ENCODE measurements around the gene FARP1. TPM values are rescaled to one million over a fixed set of nuclear protein-coding genes. Genes with fewer than 3 reads are reported as not detected.

Gene FARP1
- total RNA-seq, 1 donor from 2014 or later = 357 TPM

- no peaks in the 10 kb centered on the region for H3K27me3 Mint-ChIP-seq (ENCODE audit: unreplicated experiment)
- no peak overlapping the region for H3K4me3 Mint-ChIP-seq (ENCODE audit: unreplicated experiment)
- no peak for DNase-seq (ENCODE audit: extremely low spot score, unreplicated experiment)
- peaks cover 84% of the 10 kb centered on the region for H3K36me3 Mint-ChIP-seq (ENCODE audit: unreplicated experiment)
- TF ChIP-seq, protein P1, sequence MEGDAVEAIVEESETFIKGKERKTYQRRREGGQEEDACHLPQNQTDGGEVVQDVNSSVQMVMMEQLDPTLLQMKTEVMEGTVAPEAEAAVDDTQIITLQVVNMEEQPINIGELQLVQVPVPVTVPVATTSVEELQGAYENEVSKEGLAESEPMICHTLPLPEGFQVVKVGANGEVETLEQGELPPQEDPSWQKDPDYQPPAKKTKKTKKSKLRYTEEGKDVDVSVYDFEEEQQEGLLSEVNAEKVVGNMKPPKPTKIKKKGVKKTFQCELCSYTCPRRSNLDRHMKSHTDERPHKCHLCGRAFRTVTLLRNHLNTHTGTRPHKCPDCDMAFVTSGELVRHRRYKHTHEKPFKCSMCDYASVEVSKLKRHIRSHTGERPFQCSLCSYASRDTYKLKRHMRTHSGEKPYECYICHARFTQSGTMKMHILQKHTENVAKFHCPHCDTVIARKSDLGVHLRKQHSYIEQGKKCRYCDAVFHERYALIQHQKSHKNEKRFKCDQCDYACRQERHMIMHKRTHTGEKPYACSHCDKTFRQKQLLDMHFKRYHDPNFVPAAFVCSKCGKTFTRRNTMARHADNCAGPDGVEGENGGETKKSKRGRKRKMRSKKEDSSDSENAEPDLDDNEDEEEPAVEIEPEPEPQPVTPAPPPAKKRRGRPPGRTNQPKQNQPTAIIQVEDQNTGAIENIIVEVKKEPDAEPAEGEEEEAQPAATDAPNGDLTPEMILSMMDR (IDR thresholded peaks at IDR 0.05) = no peak
- peaks cover 25% of the 10 kb centered on the region for H3K4me1 Mint-ChIP-seq (ENCODE audit: unreplicated experiment)
- H3K9me3 Mint-ChIP-seq (ENCODE audit: unreplicated experiment) = no peaks in the 10 kb centered on the region
- H3K27ac Mint-ChIP-seq (ENCODE audit: unreplicated experiment) = no peak overlapping the region
Measured at GRCh38 chr13:98386637-98387036, 243.7 kb downstream of the FARP1 start.

- Mint-ChIP-seq H3K27ac (ENCODE audit: unreplicated experiment) (no peak overlapping the region), H3K4me1 (ENCODE audit: unreplicated experiment) (peaks cover 19% of the 10 kb centered on the region), H3K9me3 (ENCODE audit: unreplicated experiment) (no peaks in the 10 kb centered on the region), H3K27me3 (ENCODE audit: unreplicated experiment) (no peaks in the 10 kb centered on the region), H3K4me3 (ENCODE audit: unreplicated experiment) (no peak overlapping the region), H3K36me3 (ENCODE audit: unreplicated experiment) (peaks cover 78% of the 10 kb centered on the region)
- no peak for DNase-seq (ENCODE audit: extremely low spot score, unreplicated experiment)
- TF ChIP-seq, protein P1 (IDR thresholded peaks at IDR 0.05) = no peak
Measured at GRCh38 chr13:98389319-98389718, 246.4 kb downstream of the FARP1 start.

DNA sequence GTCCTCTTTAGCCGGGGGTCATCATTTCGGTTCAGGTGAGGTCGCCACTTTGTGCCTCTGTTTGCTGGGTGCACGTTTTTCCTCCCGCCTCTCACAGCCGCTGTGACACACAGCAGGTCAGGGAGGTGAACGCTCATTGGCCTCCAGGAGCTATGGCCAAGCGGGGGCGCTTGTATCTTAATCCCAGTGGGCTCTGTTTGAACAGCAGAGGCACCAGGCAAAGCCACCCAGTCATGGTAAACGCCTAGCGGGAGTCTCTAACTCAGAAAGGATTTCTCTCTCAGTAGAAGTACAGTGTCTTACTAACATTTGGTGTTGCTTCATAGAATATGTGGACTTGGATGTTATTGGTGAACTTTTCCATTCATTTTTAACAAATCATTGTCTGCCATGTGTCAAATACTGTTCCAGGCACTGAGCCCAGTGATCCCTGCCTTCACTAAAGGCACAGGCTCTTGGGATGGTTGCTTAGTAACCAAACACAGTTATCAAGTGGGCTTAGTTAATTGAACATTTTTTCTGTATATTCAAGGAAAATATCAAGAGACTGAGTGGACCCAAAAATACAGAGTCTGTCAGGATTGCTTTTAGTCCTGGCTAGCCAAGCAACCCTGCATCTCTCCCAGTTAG lies 247.3 kb downstream of the FARP1 start:
- peaks cover 74% of the 10 kb centered on the region for H3K36me3 Mint-ChIP-seq (ENCODE audit: unreplicated experiment)
- TF ChIP-seq, protein P1 (IDR thresholded peaks at IDR 0.05) = no peak
- peaks cover 10% of the 10 kb centered on the region for H3K4me1 Mint-ChIP-seq (ENCODE audit: unreplicated experiment)
- no peak overlapping the region for H3K4me3 Mint-ChIP-seq (ENCODE audit: unreplicated experiment)
- no peaks in the 10 kb centered on the region for H3K27me3 Mint-ChIP-seq (ENCODE audit: unreplicated experiment)
- no peaks in the 10 kb centered on the region for H3K9me3 Mint-ChIP-seq (ENCODE audit: unreplicated experiment)
- H3K27ac Mint-ChIP-seq (ENCODE audit: unreplicated experiment) = no peak overlapping the region
- no peak for DNase-seq (ENCODE audit: extremely low spot score, unreplicated experiment)

DNA sequence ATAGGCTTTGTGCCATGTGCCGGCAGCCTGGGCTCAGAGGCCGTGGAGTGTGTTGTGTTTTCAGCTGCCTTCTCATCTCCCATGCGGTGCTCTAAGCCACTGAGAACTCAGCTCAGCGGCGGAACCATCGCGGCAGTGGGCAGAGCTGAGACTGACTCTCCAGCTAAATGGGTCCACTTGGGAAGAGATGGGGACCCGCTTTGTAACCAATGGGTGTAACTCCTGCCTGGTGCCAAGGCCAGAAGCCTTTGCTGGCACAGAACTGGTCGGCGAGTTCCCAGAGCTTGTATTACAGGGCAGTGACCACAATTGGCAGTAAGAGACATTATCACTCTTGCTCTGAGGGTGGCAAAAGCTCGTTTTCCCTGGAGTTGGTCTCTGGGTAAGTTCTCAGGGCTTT lies 251.0 kb downstream of the FARP1 start:
- no peak overlapping the region for H3K4me3 Mint-ChIP-seq (ENCODE audit: unreplicated experiment)
- no peak for DNase-seq (ENCODE audit: extremely low spot score, unreplicated experiment)
- TF ChIP-seq, protein P1 (IDR thresholded peaks at IDR 0.05) = no peak
- H3K27me3 Mint-ChIP-seq (ENCODE audit: unreplicated experiment) = no peaks in the 10 kb centered on the region
- H3K9me3 Mint-ChIP-seq (ENCODE audit: unreplicated experiment) = no peaks in the 10 kb centered on the region
- peaks cover 7% of the 10 kb centered on the region for H3K4me1 Mint-ChIP-seq (ENCODE audit: unreplicated experiment)
- H3K36me3 Mint-ChIP-seq (ENCODE audit: unreplicated experiment) = peaks cover 60% of the 10 kb centered on the region
- H3K27ac Mint-ChIP-seq (ENCODE audit: unreplicated experiment) = peak overlapping the region; percentile 27

DNA sequence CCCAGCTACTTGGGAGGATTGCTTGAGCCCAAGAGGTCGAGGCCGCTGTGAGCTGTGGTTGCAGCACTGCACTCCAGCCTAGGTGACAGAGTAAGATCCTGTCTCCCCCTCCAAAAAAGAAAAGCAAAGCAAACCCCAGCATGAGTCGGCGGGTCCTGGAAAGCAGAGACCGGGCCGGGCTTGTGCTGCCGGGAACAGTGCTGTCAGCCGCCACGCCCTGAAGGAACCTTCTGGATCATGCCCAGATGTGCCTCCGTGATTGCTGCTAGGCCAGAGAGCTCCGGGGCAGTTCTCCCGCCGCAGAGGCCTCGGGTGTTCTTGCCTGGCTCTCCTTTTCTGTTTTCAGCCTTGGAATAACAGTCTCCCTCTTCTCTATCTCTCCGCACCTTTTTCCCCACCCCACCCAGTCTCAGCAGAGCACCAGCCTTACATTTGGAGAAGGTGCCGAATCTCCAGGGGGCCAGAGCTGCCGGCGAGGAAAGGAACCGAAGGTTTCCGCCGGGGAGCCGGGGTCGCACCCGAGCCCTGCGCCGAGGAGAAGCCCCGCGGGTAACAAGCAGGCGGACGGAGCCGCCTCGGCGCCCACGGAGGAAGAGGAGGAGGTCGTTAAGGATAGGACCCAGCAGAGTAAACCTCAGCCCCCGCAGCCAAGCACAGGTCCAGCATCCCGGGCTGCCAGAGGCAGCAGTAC lies 252.1 kb downstream of the FARP1 start:
- no peaks in the 10 kb centered on the region for H3K9me3 Mint-ChIP-seq (ENCODE audit: unreplicated experiment)
- no peak overlapping the region for H3K4me3 Mint-ChIP-seq (ENCODE audit: unreplicated experiment)
- H3K27ac Mint-ChIP-seq (ENCODE audit: unreplicated experiment) = no peak overlapping the region
- DNase-seq (ENCODE audit: extremely low spot score, unreplicated experiment) = no peak
- H3K4me1 Mint-ChIP-seq (ENCODE audit: unreplicated experiment) = peaks cover 7% of the 10 kb centered on the region
- H3K36me3 Mint-ChIP-seq (ENCODE audit: unreplicated experiment) = peaks cover 57% of the 10 kb centered on the region
- no peaks in the 10 kb centered on the region for H3K27me3 Mint-ChIP-seq (ENCODE audit: unreplicated experiment)
- TF ChIP-seq, protein P1 (IDR thresholded peaks at IDR 0.05) = no peak
